NCI-H446 treated with DMSO at 0.1 percent for 48 hours (cell line): ENCODE results near the gene MRTFB.
"Not testable (repeated sequence)": the region's sequence is repeated elsewhere in the genome, so short reads cannot be mapped to it uniquely, and the experiment has no call there.

Experiments
- DNase-seq: peaks from one replicate; lab custom pipeline; 2025; lab: John Stamatoyannopoulos, UW

The MRTFB gene, protein sequence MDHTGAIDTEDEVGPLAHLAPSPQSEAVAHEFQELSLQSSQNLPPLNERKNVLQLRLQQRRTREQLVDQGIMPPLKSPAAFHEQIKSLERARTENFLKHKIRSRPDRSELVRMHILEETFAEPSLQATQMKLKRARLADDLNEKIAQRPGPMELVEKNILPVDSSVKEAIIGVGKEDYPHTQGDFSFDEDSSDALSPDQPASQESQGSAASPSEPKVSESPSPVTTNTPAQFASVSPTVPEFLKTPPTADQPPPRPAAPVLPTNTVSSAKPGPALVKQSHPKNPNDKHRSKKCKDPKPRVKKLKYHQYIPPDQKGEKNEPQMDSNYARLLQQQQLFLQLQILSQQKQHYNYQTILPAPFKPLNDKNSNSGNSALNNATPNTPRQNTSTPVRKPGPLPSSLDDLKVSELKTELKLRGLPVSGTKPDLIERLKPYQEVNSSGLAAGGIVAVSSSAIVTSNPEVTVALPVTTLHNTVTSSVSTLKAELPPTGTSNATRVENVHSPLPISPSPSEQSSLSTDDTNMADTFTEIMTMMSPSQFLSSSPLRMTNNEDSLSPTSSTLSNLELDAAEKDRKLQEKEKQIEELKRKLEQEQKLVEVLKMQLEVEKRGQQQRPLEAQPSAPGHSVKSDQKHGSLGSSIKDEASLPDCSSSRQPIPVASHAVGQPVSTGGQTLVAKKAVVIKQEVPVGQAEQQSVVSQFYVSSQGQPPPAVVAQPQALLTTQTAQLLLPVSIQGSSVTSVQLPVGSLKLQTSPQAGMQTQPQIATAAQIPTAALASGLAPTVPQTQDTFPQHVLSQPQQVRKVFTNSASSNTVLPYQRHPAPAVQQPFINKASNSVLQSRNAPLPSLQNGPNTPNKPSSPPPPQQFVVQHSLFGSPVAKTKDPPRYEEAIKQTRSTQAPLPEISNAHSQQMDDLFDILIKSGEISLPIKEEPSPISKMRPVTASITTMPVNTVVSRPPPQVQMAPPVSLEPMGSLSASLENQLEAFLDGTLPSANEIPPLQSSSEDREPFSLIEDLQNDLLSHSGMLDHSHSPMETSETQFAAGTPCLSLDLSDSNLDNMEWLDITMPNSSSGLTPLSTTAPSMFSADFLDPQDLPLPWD

DNA sequence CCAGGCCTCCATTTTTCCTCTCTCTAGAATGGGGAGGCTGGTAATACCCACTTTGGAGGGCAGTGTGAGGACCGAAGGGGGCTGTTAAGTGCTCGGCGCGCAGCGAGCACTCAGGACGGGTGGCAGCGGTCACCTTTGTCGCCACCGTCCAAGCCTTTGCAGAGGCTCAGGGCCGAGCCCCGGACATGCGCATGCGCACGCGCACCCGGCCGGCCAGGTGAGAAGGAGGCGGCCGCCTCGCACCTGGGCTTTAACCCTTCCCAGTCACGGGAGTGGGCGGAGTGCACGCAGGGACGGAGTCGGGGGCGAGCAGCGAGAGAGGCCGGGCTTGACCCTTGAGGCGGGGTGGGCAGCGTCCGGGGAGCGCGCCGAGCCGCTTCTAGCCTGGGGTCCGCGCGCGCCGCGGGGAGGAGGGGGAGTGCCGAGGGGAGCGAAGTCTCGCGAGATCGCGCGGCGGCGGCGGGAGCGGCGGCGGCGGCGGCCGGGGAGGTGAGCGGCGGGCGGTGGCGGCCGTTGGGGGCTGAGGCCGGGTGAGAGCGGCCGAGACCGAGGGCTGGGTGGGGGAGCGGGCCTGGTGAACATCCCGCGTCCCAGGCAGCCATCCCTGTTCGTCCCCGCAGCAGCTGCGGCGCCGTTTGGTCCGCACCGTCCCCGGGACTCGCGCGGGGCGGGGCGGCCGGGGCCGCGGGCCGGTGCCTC is at the start of gene MRTFB:
MRTFB (plus strand) TSS at position 443 of the 699 bp plus-strand sequence. CDS start 69,288 bp downstream, outside the sequence.
- peak; percentile 2 for DNase-seq

GRCh38 chr16:14023526-14023925 is 47.6 kb upstream of the MRTFB start:
- DNase-seq = not testable (repeated sequence)

DNA sequence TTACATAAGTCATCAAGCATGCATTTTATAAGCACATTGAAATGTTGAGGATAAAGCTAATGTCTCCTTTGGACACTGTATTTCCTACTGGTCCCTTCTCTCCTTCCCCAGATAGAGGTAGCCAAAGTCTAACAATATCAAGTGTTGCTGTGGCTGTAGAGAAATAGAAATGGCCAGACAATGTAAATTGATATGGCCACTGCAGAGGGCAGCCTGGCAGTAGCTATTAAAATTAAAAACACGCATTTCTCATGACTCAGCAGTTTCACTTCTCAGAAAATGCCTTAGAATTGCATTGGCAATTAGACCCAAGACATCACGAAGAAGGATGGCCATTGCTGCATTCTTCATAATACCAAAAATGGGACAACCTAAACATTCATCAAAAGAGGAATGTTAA is 46.8 kb upstream of the MRTFB start:
- no peak for DNase-seq

GRCh38 chr16:14026572-14027285 is 44.4 kb upstream of the MRTFB start:
- no peak for DNase-seq

DNA sequence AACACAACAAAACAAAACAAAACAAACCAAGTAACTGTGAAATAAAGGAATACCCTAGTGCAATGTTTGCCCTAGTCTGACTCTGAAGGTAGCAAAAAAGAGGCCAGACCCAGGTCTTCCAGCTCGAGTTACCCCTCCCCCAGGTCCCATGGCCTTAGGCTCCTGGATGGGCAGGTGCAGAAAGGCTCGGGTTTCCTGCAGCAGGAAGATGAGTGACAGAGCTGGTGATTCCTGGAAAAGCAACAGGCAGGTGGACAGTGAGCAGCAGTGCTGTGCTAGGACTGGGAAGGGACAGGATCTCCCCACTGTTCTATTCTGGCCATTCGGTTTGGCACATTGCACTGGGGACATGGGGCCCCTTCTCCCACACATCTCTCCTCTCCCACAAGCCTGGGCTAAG is 42.9 kb upstream of the MRTFB start:
- no peak for DNase-seq

DNA sequence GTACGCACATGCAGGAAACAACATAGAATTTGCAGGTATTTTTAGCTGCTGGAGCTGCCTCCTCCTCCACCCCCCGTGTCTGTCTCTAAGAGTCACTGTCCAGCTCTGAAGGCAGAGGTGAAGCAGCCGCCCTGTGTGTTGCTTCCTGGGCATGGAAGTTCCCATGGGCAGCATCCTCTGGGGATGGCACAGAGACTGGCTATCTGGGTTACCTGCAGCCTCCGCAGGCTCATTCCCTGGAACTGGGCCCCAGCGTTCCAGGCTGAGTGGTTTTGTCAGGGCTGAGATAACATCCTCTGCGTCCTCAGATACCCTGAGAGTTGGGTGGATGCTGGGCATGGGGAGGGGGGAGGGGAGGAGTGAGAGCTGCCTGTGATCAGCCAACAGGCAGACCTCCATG is 41.5 kb upstream of the MRTFB start:
- DNase-seq = no peak

DNA sequence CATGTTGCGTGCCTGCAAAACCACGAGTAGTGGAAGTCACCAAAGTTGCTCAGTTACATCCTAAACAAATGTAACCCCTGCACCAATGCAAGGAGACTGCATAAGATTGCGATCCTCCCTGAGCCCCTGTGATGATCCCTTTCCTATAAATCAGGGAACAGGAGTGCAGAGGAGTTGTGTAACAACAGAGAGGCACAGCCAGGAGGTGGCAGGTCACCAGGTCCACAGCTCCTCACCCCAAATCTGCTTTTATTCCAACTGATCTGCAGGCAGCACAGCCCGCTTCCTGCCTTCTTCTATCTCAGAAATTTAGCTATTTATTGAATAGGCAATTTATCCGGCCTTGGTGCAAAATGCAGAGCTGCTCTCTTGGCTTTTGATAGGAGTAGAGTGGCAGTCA is 36.0 kb upstream of the MRTFB start:
- no peak for DNase-seq

GRCh38 chr16:14036889-14037288 is 34.2 kb upstream of the MRTFB start:
- no peak for DNase-seq

DNA sequence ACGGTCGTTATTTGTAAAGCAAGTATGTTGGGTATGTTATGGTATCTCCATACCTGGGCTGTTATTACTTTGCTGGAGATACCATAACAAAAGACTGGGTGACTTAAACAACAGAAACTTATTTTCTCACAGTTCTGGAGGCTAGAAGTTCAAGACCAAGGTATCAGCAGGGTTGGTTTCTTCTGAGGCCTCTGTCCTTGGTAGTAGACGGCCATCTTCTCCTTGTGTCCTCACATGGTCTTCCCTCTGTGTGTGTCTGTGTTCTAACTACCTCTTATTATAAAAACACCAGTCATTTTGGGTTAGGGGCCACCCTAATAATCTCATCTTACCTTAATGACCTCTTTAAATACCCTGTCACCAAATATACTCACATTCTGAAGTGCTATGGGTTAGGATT is 33.2 kb upstream of the MRTFB start:
- no peak for DNase-seq

DNA sequence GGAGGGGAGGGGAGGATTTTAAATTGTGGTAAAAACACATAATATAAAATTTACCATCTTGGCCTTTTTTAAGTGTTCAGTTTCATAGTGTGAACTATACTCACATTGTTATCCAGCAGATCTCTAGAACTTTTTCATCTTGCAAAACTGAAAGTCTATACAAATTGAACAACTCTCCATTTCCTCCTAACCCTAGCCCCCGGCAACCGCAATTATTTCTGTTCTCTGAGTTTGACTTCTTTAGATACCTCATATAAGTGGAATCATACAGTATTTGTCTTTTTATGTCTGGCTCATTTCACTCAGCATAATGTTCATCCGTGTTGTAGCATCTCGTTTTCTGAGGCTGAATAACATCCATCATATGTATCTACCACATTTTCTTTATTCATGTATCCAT is 30.0 kb upstream of the MRTFB start:
- DNase-seq = no peak

- no peak for DNase-seq
Observed at GRCh38 chr16:14042706-14043105, 28.4 kb upstream of the MRTFB start.

DNA sequence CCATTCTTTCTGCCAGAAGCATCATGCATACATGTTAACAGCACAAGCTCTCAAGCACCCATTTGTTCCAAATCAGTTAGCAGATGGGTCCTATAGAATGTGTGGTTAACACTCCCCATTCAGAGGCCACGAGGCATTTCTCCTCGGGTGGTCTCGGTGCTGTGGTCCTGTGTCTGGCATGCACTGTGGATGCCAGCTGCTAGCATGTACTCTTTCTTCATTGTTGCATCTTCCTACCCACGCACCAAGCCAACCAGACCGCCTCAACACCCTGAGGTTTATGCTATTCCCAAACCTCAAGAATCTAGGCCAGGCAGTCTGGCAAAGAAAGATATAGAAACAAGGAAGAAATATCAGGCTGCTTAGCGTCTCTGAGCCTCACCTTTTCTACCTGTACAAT is 27.8 kb upstream of the MRTFB start:
- no peak for DNase-seq

DNA sequence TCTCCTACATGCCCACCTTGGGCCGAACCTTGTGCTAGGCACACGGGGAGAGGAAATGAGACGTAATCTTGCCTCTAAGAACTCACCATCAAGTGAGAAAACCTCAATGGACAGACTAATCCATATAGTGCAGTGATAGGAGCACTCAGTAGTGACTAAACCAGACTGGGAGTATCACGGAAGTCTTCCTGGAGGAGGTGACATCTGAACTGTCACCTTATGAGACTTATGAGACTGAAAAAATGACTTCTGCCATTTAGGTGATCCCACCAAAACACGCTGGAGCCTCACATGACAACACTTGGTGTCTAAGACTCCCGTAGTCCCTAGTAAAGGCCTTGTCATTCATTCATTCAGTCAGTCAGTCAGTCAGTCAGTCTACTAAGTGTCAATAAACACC is 27.3 kb upstream of the MRTFB start:
- DNase-seq = no peak

DNA sequence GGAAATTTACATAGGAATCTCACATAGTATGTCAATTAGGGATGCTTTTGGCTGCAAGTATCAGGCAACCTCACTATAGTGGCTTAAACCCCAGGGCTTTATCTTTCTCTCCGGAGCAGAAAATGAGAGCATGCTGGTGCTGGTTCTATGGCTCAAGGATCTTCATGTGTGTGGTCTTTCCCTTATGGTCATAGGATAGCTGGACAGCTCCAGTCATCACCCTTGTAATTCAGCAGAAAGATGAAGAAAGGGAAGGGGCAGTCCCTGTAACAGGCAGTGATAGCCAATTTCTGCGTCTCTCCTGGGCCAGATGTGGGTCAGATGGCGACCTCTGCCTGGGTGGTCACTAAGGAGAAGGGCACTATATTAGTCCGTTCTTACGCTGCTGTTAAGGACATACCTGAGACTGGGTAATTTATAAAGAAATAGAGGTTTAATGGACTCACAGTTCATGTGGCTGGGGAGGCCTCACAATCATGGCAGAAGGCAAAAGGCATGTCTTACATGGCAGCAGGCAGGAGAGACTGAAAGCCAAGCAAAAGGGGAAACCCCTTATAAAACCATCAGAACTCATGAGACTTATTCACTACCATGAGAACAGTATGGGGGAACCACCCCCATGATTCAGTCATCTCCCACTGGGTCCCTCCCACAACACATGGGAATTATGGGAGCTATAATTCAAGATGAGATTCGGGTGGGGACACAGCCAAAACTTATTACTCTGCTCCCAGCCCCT is 23.8 kb upstream of the MRTFB start:
- not testable (repeated sequence) for DNase-seq

GRCh38 chr16:14050291-14051027 is 20.7 kb upstream of the MRTFB start:
- DNase-seq = no peak

DNA sequence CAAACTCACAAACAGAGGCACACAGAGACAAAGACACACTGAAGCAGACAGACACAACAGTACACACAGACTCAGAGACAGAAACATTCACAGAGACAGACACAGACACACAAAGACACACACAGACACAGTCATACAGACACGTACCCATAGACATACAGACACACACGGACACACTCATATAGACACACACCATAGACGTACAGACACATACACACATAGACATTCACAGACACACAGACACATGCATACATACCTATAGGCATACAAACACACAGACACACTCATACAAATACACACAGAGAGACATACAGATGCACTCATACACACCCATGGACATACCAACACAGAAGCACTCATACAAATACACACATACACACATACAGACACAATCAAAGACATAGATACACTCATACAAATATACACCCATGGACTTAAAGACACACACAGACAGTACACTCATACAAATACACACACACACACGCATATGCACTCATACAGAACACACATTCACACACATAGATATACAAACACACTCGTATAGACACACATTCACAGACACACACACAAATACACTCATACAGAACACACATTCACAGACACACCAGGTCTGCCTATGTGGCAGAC is 19.9 kb upstream of the MRTFB start:
- DNase-seq = no peak

GRCh38 chr16:14056970-14057369 is 14.1 kb upstream of the MRTFB start:
- DNase-seq = no peak

GRCh38 chr16:14057878-14058382 is 13.2 kb upstream of the MRTFB start:
- no peak for DNase-seq

DNA sequence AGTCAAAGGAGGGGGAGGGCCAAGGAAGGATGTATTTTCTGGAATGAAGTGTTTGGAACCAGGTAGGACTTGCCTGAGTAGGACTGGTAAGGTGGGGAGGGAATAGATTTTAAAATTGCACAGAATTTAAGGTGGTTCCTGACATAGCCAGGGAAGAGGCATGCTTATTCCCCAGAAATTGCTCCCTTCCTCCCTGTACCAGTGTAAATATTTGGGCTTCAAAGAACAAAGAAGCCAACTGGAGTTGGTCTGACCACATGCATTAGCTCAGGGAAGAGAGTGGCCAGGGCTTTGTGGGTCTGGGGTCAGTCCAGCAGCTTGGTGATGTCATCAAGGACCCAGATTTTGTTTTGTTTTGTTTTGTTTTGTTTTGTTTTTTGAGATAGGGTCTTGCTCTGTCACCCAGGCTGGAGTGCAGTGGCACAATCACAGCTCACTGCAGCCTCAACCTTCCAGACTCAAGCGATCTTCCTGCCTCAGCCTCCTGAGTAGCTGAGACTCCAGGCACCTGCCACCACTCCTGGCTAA is 9.3 kb upstream of the MRTFB start:
- DNase-seq = no peak
